Right atrium auricular region (tissue), 2 donors: ENCODE measurements around the gene NPB. TPM values are rescaled to one million over a fixed set of nuclear protein-coding genes. Genes with fewer than 3 reads are reported as not detected.

Experiments
- DNase-seq: peaks from one replicate; pipeline ENCODE4 v3.0.0-alpha.2; 2019; ENCODE audit warnings: low spot score
- H3K27ac ChIP-seq, 2 donors: fragments of 200-600 bp; sonication (generic); 1 replicate in 1 of 2; 2 replicates in 1 of 2; pipeline ENCODE4 v1.5.1; 2016 to 2019
- H3K27me3 ChIP-seq, 2 donors: fragments of 200-600 bp; sonication (generic); one replicate each; pipeline versions ENCODE4 v1.5.1 to v1.6.0; 2017 to 2019
- H3K36me3 ChIP-seq: fragments of 200-600 bp; sonication (generic); one replicate; pipeline ENCODE4 v1.5.1; 2016
- H3K4me1 ChIP-seq, 2 donors: fragments of 200-600 bp; sonication (generic); one replicate each; pipeline versions ENCODE4 v1.5.1 to v1.6.0; 2017 to 2019
- H3K4me3 ChIP-seq, 2 donors: fragments of 200-600 bp; sonication (generic); 1 replicate in 1 of 2; 2 replicates in 1 of 2; pipeline ENCODE4 v1.5.1; 2017 to 2019; ENCODE audit warnings: mild to moderate bottlenecking in 1 of 2, moderate library complexity in 1 of 2
- H3K9me3 ChIP-seq, 2 donors: fragments of 200-600 bp; sonication (generic); one replicate each; pipeline ENCODE4 v1.5.1; 2019
- CTCF ChIP-seq, 2 donors: fragments of 200-600 bp; sonication (generic); IDR thresholded peaks; one replicate each; pipeline ENCODE4 v1.5.1; 2019; ENCODE audit warnings: antibody characterized with exemption in 2 of 2
- total RNA-seq, 2 donors: library from RNA; depleted of rRNA; stranded (reverse); fragments of >200 nt; gene quantifications; one replicate each; pipeline ENCODE4 v1.1.0, GENCODE V29; 2016

NPB gene
- 1 to 10 TPM in 1 of 2 donors, not detected in 1; 1.7 TPM for total RNA-seq

GRCh38 chr17:81902023-81902652, at the start of gene NPB:
Gene NPB, plus strand, starts transcription at chr17:81902238. Its CDS starts 40 bp downstream, at chr17:81902278.
- Histone ChIP-seq H3K4me3 (peak within 1 kb of the TSS; percentile 24 to 46), H3K27ac (no peak within 1 kb of the TSS), H3K27me3 (no peaks in the 10 kb centered on the region), H3K4me1 (peaks cover 0 to 12% of the 10 kb centered on the region in 2 donors), H3K9me3 (no peaks in the 10 kb centered on the region), H3K36me3 (peaks cover 32% of the 10 kb centered on the region)
- no peak for TF ChIP-seq CTCF (IDR thresholded peaks at IDR 0.05)
- no peak for DNase-seq

GRCh38 chr17:81854974-81855774, 46.9 kb upstream of the NPB start:
- DNase-seq = no peak
- H3K27me3 ChIP-seq = no peaks in the 10 kb centered on the region
- no peak for TF ChIP-seq CTCF (IDR thresholded peaks at IDR 0.05)
- no peaks in the 10 kb centered on the region for H3K9me3 ChIP-seq
- no peak overlapping the region for H3K27ac ChIP-seq
- peaks cover 0 to 38% of the 10 kb centered on the region in 2 donors for H3K4me1 ChIP-seq
- H3K4me3 ChIP-seq = no peak overlapping the region
- peaks cover 82% of the 10 kb centered on the region for H3K36me3 ChIP-seq

GRCh38 chr17:81858170-81858966, 43.7 kb upstream of the NPB start:
- no peaks in the 10 kb centered on the region for H3K27me3 ChIP-seq
- peak overlapping the region; percentile 91 to 97 for H3K4me3 ChIP-seq
- no peak for DNase-seq
- H3K36me3 ChIP-seq = peaks cover 56% of the 10 kb centered on the region
- peak overlapping the region in 1 of 2 donors; percentile 96 for H3K27ac ChIP-seq
- H3K4me1 ChIP-seq = peaks cover 0 to 53% of the 10 kb centered on the region in 2 donors
- no peaks in the 10 kb centered on the region for H3K9me3 ChIP-seq
- TF ChIP-seq CTCF (IDR thresholded peaks at IDR 0.05) = no peak

GRCh38 chr17:81858967-81859905, 42.8 kb upstream of the NPB start:
- no peak for TF ChIP-seq CTCF (IDR thresholded peaks at IDR 0.05)
- no peak for DNase-seq
- H3K4me3 ChIP-seq = peak overlapping the region; percentile 91 to 97
- peak overlapping the region; percentile 89 to 96 for H3K27ac ChIP-seq
- peaks cover 47% of the 10 kb centered on the region for H3K36me3 ChIP-seq
- peaks cover 0 to 53% of the 10 kb centered on the region in 2 donors for H3K4me1 ChIP-seq
- H3K27me3 ChIP-seq = no peaks in the 10 kb centered on the region
- H3K9me3 ChIP-seq = no peaks in the 10 kb centered on the region
